GM21447 (cell line): ENCODE data around the gene FOXC2.

Experiments
- ATAC-seq: cut with Tn5 transposase; IDR thresholded peaks from one replicate; pipeline ENCODE4 v1.9.1; 2021; ENCODE audit not compliant: unreplicated experiment

The FOXC2 gene

GRCh38 chr16:86572606-86573005, 6.0 kb downstream of the FOXC2 start:
- ATAC-seq = no peak

GRCh38 chr16:86573215-86573614, 6.6 kb downstream of the FOXC2 start:
- ATAC-seq = no peak

DNA sequence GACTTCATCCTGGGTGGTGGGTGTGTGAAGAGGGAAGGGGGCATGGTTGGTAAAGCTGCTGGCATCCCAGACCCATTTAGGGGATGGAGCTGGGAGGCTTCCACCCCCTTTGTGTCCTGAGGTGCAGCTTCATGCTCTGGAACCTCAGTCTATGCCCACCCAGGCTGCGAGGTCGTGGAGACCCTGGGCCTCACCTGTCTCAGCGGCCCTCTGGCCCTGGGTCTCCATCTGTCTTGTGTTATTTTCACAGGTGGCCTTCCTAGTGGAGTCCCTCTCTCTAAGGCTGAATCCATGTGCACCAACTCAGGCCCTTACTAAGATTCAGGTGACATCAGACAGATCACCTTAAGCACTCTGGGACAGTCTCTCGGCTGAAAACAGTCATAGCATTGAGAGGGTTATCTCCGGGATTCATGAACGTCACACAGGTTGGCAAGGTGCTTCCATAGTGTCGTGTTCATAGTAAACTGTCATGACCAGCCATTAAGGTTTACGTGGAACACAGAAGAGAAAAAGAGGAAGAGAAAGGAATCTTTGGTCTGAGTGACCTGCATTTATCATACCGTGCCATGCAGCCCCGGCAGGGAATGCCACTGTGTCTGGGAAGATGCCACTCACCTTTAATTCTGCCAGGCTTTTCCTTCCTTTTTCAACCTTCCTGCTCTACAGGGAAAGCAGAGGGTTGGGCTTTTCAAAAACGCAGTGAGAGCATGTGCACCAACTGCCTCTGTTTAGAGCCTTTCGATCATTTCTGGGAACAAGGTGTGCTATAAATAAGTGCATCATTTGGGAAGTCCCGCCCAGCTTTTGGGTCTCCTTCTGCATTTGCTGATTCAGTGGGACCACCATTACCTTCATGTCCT, 7.2 kb downstream of the FOXC2 start:
- ATAC-seq = no peak

GRCh38 chr16:86574646-86575045, 8.0 kb downstream of the FOXC2 start:
- ATAC-seq = no peak

DNA sequence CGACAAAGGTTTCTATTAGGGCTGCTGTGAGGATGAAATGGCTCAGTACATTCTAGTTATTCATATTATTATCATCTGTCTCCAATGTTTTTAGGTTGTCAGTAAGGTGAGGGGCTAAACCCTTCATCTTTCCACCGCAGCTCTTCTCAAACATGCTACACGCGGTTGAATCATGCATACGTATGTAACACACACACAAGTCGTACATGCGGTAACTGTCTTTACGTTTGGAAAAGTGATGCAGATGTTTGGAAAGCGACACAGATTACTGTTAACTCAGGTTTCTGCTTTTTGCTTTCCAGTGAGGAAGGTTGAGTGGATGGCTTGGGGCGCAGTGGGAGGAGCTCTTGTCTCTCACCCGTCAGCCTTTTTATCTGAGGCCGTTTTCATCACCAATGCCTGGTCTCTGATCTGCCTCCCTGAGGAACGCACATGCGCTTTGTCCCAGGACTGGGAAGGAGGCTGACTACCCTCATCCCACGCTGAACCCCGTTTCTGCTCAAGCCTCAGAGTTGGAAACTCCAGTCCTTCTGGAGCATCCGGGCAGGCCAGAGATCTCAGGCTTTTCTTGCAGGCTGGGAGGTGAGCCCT, 8.6 kb downstream of the FOXC2 start:
- ATAC-seq = no peak

GRCh38 chr16:86575754-86576557, 9.3 kb downstream of the FOXC2 start:
- peak; percentile 53 for ATAC-seq

GRCh38 chr16:86576591-86577313, 10.1 kb downstream of the FOXC2 start:
- no peak for ATAC-seq

DNA sequence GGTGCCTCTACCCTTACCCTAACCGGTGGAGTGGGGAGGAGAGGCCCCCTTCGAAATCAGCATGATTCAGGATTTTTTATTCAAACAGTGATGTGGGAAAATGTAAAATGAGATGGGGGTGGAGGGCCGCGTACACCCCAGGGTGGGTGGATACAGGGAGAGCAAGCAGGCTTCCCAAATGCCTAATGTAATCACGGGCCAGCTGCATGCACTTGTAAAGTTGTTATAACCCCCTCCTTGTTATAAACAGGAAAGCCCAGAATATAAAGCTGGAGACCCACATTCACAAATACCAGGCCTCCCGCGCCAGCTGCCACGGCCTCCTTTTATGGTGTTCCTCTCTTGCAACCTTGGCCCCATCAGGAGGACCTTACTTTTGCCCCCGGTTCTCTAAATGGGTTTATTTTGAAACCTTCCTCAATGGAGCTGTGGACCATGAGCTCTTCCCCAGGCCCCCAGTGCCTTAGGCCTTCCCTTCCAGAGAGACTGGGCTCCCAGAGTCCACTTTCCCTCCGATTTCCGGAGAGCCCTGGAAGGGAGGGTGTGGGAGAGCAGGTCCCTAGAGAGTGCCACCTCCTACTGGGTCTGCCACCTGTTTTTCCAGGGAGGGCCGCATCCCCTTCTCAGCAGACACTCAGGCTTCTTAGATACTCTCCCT, 10.8 kb downstream of the FOXC2 start:
- ATAC-seq = no peak

- no peak for ATAC-seq
Observed at GRCh38 chr16:86578061-86578599, 11.5 kb downstream of the FOXC2 start, which contains the start of gene FOXL1. TSS of gene FOXL1 (plus strand) at chr16:86578549. CDS start at chr16:86578724, 175 bp downstream.

GRCh38 chr16:86578611-86579267, 12.1 kb downstream of the FOXC2 start:
- ATAC-seq = no peak

DNA sequence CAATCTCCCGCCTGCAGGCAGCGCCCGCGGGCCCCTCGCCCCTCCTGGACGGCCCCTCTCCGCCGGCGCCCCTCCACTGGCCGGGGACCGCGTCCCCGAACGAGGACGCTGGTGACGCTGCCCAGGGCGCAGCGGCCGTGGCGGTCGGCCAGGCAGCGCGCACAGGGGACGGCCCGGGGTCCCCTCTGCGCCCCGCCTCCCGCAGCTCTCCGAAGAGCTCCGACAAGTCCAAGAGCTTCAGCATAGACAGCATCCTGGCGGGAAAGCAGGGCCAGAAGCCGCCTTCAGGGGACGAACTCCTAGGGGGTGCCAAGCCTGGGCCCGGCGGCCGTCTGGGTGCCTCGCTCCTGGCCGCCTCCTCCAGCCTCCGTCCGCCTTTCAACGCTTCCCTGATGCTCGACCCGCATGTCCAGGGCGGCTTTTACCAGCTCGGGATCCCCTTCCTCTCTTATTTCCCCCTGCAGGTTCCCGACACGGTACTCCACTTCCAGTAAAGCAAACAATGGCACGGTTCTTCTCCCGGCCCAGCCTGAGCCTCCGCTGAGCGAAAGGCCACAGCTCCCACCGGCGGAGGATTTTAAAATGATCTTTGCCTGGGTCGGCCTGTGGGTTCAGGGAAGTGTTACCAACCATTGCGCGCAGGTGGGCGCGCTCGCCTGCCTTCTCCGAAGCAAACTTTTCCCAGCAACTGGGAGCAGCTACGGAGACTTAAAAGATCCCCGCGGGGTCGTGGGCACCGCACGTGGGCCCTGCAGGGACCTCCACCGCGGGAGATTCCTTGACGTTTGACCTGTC, 12.8 kb downstream of the FOXC2 start:
- no peak for ATAC-seq

DNA sequence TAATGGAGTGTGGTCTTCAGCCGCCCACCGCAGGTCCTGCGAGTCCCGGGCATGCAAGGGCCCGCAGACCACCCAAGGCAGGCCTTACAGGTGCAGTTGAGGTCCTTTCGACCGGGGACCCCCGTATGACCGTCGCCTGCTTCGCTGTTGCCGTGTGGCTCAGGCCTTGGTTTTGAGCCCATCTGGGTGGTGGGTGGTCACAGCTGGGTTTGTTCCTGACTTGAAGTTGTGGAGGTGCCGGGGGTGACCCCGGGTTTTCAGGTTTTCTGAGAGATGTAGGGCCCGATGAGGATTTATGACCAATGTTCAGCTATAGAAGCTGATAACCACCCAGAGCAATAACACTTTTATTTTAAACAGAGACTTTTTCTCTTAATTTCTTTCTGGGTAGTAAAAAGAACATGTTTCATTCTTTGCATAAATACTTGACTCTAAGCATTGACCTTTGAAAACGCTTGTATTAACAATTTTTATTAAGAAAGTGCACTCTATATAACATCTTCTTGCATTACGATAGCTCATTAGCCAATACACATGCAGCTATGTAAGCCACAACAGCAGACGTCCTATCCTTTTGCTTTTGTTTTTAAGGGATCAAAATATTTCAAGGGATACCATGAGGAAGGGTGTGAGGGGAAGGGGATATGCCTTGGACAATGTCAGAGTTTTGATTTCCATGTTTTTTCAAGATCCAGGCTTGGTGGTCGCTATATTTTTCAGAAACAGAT, 13.6 kb downstream of the FOXC2 start:
- no peak for ATAC-seq

- no peak for ATAC-seq
Observed at GRCh38 chr16:86580791-86581170, 14.2 kb downstream of the FOXC2 start.

- ATAC-seq = no peak
Observed at GRCh38 chr16:86581458-86581857, 14.8 kb downstream of the FOXC2 start.

- no peak for ATAC-seq
Observed at GRCh38 chr16:86584071-86584685, 17.5 kb downstream of the FOXC2 start.

GRCh38 chr16:86584726-86585721, 18.4 kb downstream of the FOXC2 start:
- ATAC-seq = no peak
